Measurements from ENCODE around the gene MRPL23.

Gene MRPL23

GRCh38 chr11:1958367-1958766 is 11.2 kb downstream of the MRPL23 start:
- no peak overlapping the region for H3K27ac ChIP-seq (ENCODE audit: low read depth, low read length)
- no peaks in the 10 kb centered on the region for H3K27me3 ChIP-seq (ENCODE audit: control insufficient read depth in 5 of 5, insufficient read depth in 4 of 5, low read length in 5 of 5)
- no peaks in the 10 kb centered on the region for H3K36me3 ChIP-seq (ENCODE audit: control insufficient read depth in 5 of 5, insufficient read depth in 5 of 5, low read length in 5 of 5)
- no peak overlapping the region for H3K9ac ChIP-seq (ENCODE audit: low read length in 5 of 5)
- H3K9me3 ChIP-seq (ENCODE audit: control insufficient read depth in 5 of 5, low read length in 5 of 5) = no peaks in the 10 kb centered on the region
- H3K4me1 ChIP-seq (ENCODE audit: control insufficient read depth in 5 of 5, insufficient read depth in 5 of 5, low read length in 5 of 5) = no peaks in the 10 kb centered on the region
- no peak overlapping the region for H3K4me3 ChIP-seq (ENCODE audit: low read depth in 1 of 5, low read length in 5 of 5)

GRCh38 chr11:1959786-1960185 is 12.7 kb downstream of the MRPL23 start:
- Histone ChIP-seq H3K9ac (ENCODE audit: low read length in 5 of 5) (no peak overlapping the region), H3K4me1 (ENCODE audit: control insufficient read depth in 5 of 5, insufficient read depth in 5 of 5, low read length in 5 of 5) (no peaks in the 10 kb centered on the region), H3K36me3 (ENCODE audit: control insufficient read depth in 5 of 5, insufficient read depth in 5 of 5, low read length in 5 of 5) (no peaks in the 10 kb centered on the region), H3K27ac (ENCODE audit: low read depth, low read length) (no peak overlapping the region), H3K27me3 (ENCODE audit: control insufficient read depth in 5 of 5, insufficient read depth in 4 of 5, low read length in 5 of 5) (no peaks in the 10 kb centered on the region), H3K9me3 (ENCODE audit: control insufficient read depth in 5 of 5, low read length in 5 of 5) (no peaks in the 10 kb centered on the region), H3K4me3 (ENCODE audit: low read depth in 1 of 5, low read length in 5 of 5) (no peak overlapping the region)

- Histone ChIP-seq H3K4me1 (ENCODE audit: control insufficient read depth in 5 of 5, insufficient read depth in 5 of 5, low read length in 5 of 5) (no peaks in the 10 kb centered on the region), H3K9ac (ENCODE audit: low read length in 5 of 5) (no peak overlapping the region), H3K9me3 (ENCODE audit: control insufficient read depth in 5 of 5, low read length in 5 of 5) (no peaks in the 10 kb centered on the region), H3K36me3 (ENCODE audit: control insufficient read depth in 5 of 5, insufficient read depth in 5 of 5, low read length in 5 of 5) (no peaks in the 10 kb centered on the region), H3K27ac (ENCODE audit: low read depth, low read length) (no peak overlapping the region), H3K4me3 (ENCODE audit: low read depth in 1 of 5, low read length in 5 of 5) (no peak overlapping the region), H3K27me3 (ENCODE audit: control insufficient read depth in 5 of 5, insufficient read depth in 4 of 5, low read length in 5 of 5) (no peaks in the 10 kb centered on the region)
Measured at GRCh38 chr11:1963864-1964263, 16.7 kb downstream of the MRPL23 start.

GRCh38 chr11:1964348-1964747 is 17.2 kb downstream of the MRPL23 start:
- Histone ChIP-seq H3K9ac (ENCODE audit: low read length in 5 of 5) (no peak overlapping the region), H3K36me3 (ENCODE audit: control insufficient read depth in 5 of 5, insufficient read depth in 5 of 5, low read length in 5 of 5) (no peaks in the 10 kb centered on the region)

GRCh38 chr11:1964955-1965354 is 17.8 kb downstream of the MRPL23 start:
- no peak overlapping the region for H3K27ac ChIP-seq (ENCODE audit: low read depth, low read length)
- no peaks in the 10 kb centered on the region for H3K9me3 ChIP-seq (ENCODE audit: control insufficient read depth in 5 of 5, low read length in 5 of 5)
- no peaks in the 10 kb centered on the region for H3K27me3 ChIP-seq (ENCODE audit: control insufficient read depth in 5 of 5, insufficient read depth in 4 of 5, low read length in 5 of 5)
- H3K9ac ChIP-seq (ENCODE audit: low read length in 5 of 5) = no peak overlapping the region
- H3K4me3 ChIP-seq (ENCODE audit: low read depth in 1 of 5, low read length in 5 of 5) = no peak overlapping the region
- no peaks in the 10 kb centered on the region for H3K36me3 ChIP-seq (ENCODE audit: control insufficient read depth in 5 of 5, insufficient read depth in 5 of 5, low read length in 5 of 5)
- H3K4me1 ChIP-seq (ENCODE audit: control insufficient read depth in 5 of 5, insufficient read depth in 5 of 5, low read length in 5 of 5) = no peaks in the 10 kb centered on the region

More at GRCh38 chr11:1964348-1964747, 17.2 kb downstream of the MRPL23 start:
- Histone ChIP-seq H3K4me3 (ENCODE audit: low read depth in 1 of 5, low read length in 5 of 5) (no peak overlapping the region), H3K27ac (ENCODE audit: low read depth, low read length) (no peak overlapping the region), H3K4me1 (ENCODE audit: control insufficient read depth in 5 of 5, insufficient read depth in 5 of 5, low read length in 5 of 5) (no peaks in the 10 kb centered on the region), H3K27me3 (ENCODE audit: control insufficient read depth in 5 of 5, insufficient read depth in 4 of 5, low read length in 5 of 5) (no peaks in the 10 kb centered on the region), H3K9me3 (ENCODE audit: control insufficient read depth in 5 of 5, low read length in 5 of 5) (no peaks in the 10 kb centered on the region)

- H3K27ac ChIP-seq (ENCODE audit: low read depth, low read length) = no peak overlapping the region
- no peak overlapping the region for H3K9ac ChIP-seq (ENCODE audit: low read length in 5 of 5)
- H3K27me3 ChIP-seq (ENCODE audit: control insufficient read depth in 5 of 5, insufficient read depth in 4 of 5, low read length in 5 of 5) = no peaks in the 10 kb centered on the region
- no peaks in the 10 kb centered on the region for H3K4me1 ChIP-seq (ENCODE audit: control insufficient read depth in 5 of 5, insufficient read depth in 5 of 5, low read length in 5 of 5)
- no peak overlapping the region for H3K4me3 ChIP-seq (ENCODE audit: low read depth in 1 of 5, low read length in 5 of 5)
- no peaks in the 10 kb centered on the region for H3K36me3 ChIP-seq (ENCODE audit: control insufficient read depth in 5 of 5, insufficient read depth in 5 of 5, low read length in 5 of 5)
- no peaks in the 10 kb centered on the region for H3K9me3 ChIP-seq (ENCODE audit: control insufficient read depth in 5 of 5, low read length in 5 of 5)
Measured at GRCh38 chr11:1966531-1966930, 19.4 kb downstream of the MRPL23 start.

GRCh38 chr11:1967641-1968225 is 20.6 kb downstream of the MRPL23 start:
- Histone ChIP-seq H3K27ac (ENCODE audit: low read depth, low read length) (no peak overlapping the region), H3K9me3 (ENCODE audit: control insufficient read depth in 5 of 5, low read length in 5 of 5) (no peaks in the 10 kb centered on the region), H3K27me3 (ENCODE audit: control insufficient read depth in 5 of 5, insufficient read depth in 4 of 5, low read length in 5 of 5) (no peaks in the 10 kb centered on the region), H3K4me3 (ENCODE audit: low read depth in 1 of 5, low read length in 5 of 5) (no peak overlapping the region), H3K4me1 (ENCODE audit: control insufficient read depth in 5 of 5, insufficient read depth in 5 of 5, low read length in 5 of 5) (no peaks in the 10 kb centered on the region), H3K9ac (ENCODE audit: low read length in 5 of 5) (no peak overlapping the region), H3K36me3 (ENCODE audit: control insufficient read depth in 5 of 5, insufficient read depth in 5 of 5, low read length in 5 of 5) (no peaks in the 10 kb centered on the region)

- Histone ChIP-seq H3K4me1 (ENCODE audit: control insufficient read depth in 5 of 5, insufficient read depth in 5 of 5, low read length in 5 of 5) (no peaks in the 10 kb centered on the region), H3K27ac (ENCODE audit: low read depth, low read length) (no peak overlapping the region), H3K4me3 (ENCODE audit: low read depth in 1 of 5, low read length in 5 of 5) (no peak overlapping the region), H3K9me3 (ENCODE audit: control insufficient read depth in 5 of 5, low read length in 5 of 5) (no peaks in the 10 kb centered on the region), H3K9ac (ENCODE audit: low read length in 5 of 5) (no peak overlapping the region), H3K27me3 (ENCODE audit: control insufficient read depth in 5 of 5, insufficient read depth in 4 of 5, low read length in 5 of 5) (no peaks in the 10 kb centered on the region), H3K36me3 (ENCODE audit: control insufficient read depth in 5 of 5, insufficient read depth in 5 of 5, low read length in 5 of 5) (no peaks in the 10 kb centered on the region)
Measured at GRCh38 chr11:1968454-1969002, 21.4 kb downstream of the MRPL23 start.

GRCh38 chr11:1969035-1969434 is 21.9 kb downstream of the MRPL23 start:
- Histone ChIP-seq H3K27me3 (ENCODE audit: control insufficient read depth in 5 of 5, insufficient read depth in 4 of 5, low read length in 5 of 5) (no peaks in the 10 kb centered on the region), H3K36me3 (ENCODE audit: control insufficient read depth in 5 of 5, insufficient read depth in 5 of 5, low read length in 5 of 5) (no peaks in the 10 kb centered on the region), H3K4me3 (ENCODE audit: low read depth in 1 of 5, low read length in 5 of 5) (no peak overlapping the region), H3K9me3 (ENCODE audit: control insufficient read depth in 5 of 5, low read length in 5 of 5) (no peaks in the 10 kb centered on the region), H3K9ac (ENCODE audit: low read length in 5 of 5) (no peak overlapping the region), H3K4me1 (ENCODE audit: control insufficient read depth in 5 of 5, insufficient read depth in 5 of 5, low read length in 5 of 5) (no peaks in the 10 kb centered on the region), H3K27ac (ENCODE audit: low read depth, low read length) (no peak overlapping the region)

- H3K9ac ChIP-seq (ENCODE audit: low read length in 5 of 5) = no peak overlapping the region
- H3K27ac ChIP-seq (ENCODE audit: low read depth, low read length) = no peak overlapping the region
- no peaks in the 10 kb centered on the region for H3K36me3 ChIP-seq (ENCODE audit: control insufficient read depth in 5 of 5, insufficient read depth in 5 of 5, low read length in 5 of 5)
- no peak overlapping the region for H3K4me3 ChIP-seq (ENCODE audit: low read depth in 1 of 5, low read length in 5 of 5)
- no peaks in the 10 kb centered on the region for H3K27me3 ChIP-seq (ENCODE audit: control insufficient read depth in 5 of 5, insufficient read depth in 4 of 5, low read length in 5 of 5)
- H3K4me1 ChIP-seq (ENCODE audit: control insufficient read depth in 5 of 5, insufficient read depth in 5 of 5, low read length in 5 of 5) = no peaks in the 10 kb centered on the region
- H3K9me3 ChIP-seq (ENCODE audit: control insufficient read depth in 5 of 5, low read length in 5 of 5) = no peaks in the 10 kb centered on the region
Measured at GRCh38 chr11:1969776-1970175, 22.6 kb downstream of the MRPL23 start.

All from subcutaneous abdominal adipose tissue (tissue), 5 donors.